KMS-11 (cell line): ENCODE measurements around the gene CACNB2.

Experiments
- H2AFZ ChIP-seq: fragments of 200-600 bp; sonication (generic); 2 replicates; pipeline ENCODE4 v1.6.1; 2016; ENCODE audit warnings: antibody characterized with exemption, mixed run types, low read depth
- H3K27ac ChIP-seq: fragments of 200-600 bp; sonication (generic); 2 replicates; pipeline ENCODE4 v1.6.1; 2016; ENCODE audit warnings: mild to moderate bottlenecking, mixed run types
- H3K27me3 ChIP-seq: fragments of 200-600 bp; sonication (generic); 2 replicates; pipeline ENCODE4 v1.6.1; 2017; ENCODE audit warnings: mild to moderate bottlenecking, low read depth, mixed run types, moderate library complexity; ENCODE audit not compliant: insufficient read depth
- H3K36me3 ChIP-seq: fragments of 200-600 bp; sonication (generic); 2 replicates; pipeline ENCODE4 v1.6.1; 2017; ENCODE audit warnings: mild to moderate bottlenecking, mixed run types; ENCODE audit not compliant: insufficient read depth
- H3K4me1 ChIP-seq: fragments of 200-600 bp; sonication (generic); 2 replicates; pipeline ENCODE4 v1.6.1; 2016; ENCODE audit warnings: mild to moderate bottlenecking, low read depth, mixed run types; ENCODE audit not compliant: poor library complexity, severe bottlenecking
- H3K4me2 ChIP-seq: fragments of 200-600 bp; sonication (generic); 2 replicates; pipeline ENCODE4 v1.7.0; 2016; ENCODE audit warnings: mild to moderate bottlenecking, mixed run types
- H3K4me3 ChIP-seq: fragments of 200-600 bp; sonication (generic); IDR thresholded peaks from 2 replicates; pipeline ENCODE4 v1.6.1; 2017; ENCODE audit warnings: low read depth, low read length, mixed read lengths; ENCODE audit not compliant: insufficient read depth
- H3K79me2 ChIP-seq: fragments of 200-600 bp; sonication (generic); 2 replicates; pipeline ENCODE4 v1.6.1; 2016; ENCODE audit warnings: low read depth, mixed run types; ENCODE audit not compliant: insufficient read depth
- H3K9ac ChIP-seq: fragments of 200-600 bp; sonication (generic); 2 replicates; pipeline ENCODE4 v1.6.1; 2016; ENCODE audit warnings: mild to moderate bottlenecking, mixed run types
- H4K20me1 ChIP-seq: fragments of 200-600 bp; sonication (generic); 2 replicates; pipeline ENCODE4 v1.6.1; 2016; ENCODE audit warnings: mild to moderate bottlenecking, mixed run types; ENCODE audit not compliant: insufficient read depth
- CTCF ChIP-seq: fragments of 200-600 bp; sonication (generic); conservative IDR thresholded peaks from 2 replicates; pipeline ENCODE4 v1.6.1; 2017; ENCODE audit warnings: low read depth, mild to moderate bottlenecking, antibody characterized with exemption, low read length, moderate library complexity, mixed read lengths

Gene CACNB2

GRCh38 chr10:18414061-18414460, 273.8 kb downstream of the CACNB2 start:
- Histone ChIP-seq H3K9ac (no peak overlapping the region), H3K4me3 (no peak overlapping the region), H3K27ac (no peak overlapping the region), H3K79me2 (no peaks in the 10 kb centered on the region), H4K20me1 (no peaks in the 10 kb centered on the region), H3K36me3 (no peaks in the 10 kb centered on the region), H2AFZ (no peak overlapping the region), H3K4me1 (no peaks in the 10 kb centered on the region), H3K27me3 (no peaks in the 10 kb centered on the region), H3K4me2 (no peak overlapping the region)
- no peak for TF ChIP-seq CTCF

- Histone ChIP-seq H2AFZ (no peak overlapping the region), H3K9ac (no peak overlapping the region), H3K27me3 (no peaks in the 10 kb centered on the region), H3K36me3 (no peaks in the 10 kb centered on the region), H3K79me2 (no peaks in the 10 kb centered on the region), H3K27ac (no peak overlapping the region), H3K4me1 (no peaks in the 10 kb centered on the region), H3K4me2 (no peak overlapping the region), H4K20me1 (no peaks in the 10 kb centered on the region), H3K4me3 (no peak overlapping the region)
- no peak for TF ChIP-seq CTCF
Measured at GRCh38 chr10:18417950-18418527, 277.8 kb downstream of the CACNB2 start.

GRCh38 chr10:18418541-18419215, 278.5 kb downstream of the CACNB2 start:
- Histone ChIP-seq H3K36me3 (no peaks in the 10 kb centered on the region), H2AFZ (no peak overlapping the region), H3K4me3 (no peak overlapping the region), H3K4me2 (no peak overlapping the region), H3K27ac (no peak overlapping the region), H3K27me3 (no peaks in the 10 kb centered on the region), H3K9ac (no peak overlapping the region), H3K79me2 (no peaks in the 10 kb centered on the region), H4K20me1 (no peaks in the 10 kb centered on the region), H3K4me1 (no peaks in the 10 kb centered on the region)
- TF ChIP-seq CTCF, result no peak

DNA sequence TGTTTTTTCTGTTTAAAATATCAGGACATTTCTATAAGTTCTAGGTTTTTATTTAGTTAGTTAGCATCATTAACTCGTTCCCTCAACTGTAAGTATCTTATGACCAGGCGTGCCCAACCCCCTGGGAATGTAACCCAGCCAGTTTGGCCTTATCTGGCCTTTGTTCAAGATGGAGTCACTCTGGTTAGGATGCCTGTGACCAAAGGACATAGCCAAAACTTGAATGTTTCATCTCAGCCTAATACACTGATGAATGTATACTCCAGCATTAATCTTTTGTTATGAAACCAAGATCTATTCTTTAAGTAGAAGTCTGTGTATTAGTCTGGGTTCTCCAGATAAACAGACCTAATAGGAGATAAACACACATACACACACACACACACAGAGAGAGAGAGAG, 279.7 kb downstream of the CACNB2 start:
- Histone ChIP-seq H2AFZ (no peak overlapping the region), H3K4me3 (no peak overlapping the region), H4K20me1 (no peaks in the 10 kb centered on the region), H3K27me3 (no peaks in the 10 kb centered on the region), H3K27ac (no peak overlapping the region), H3K4me1 (no peaks in the 10 kb centered on the region), H3K4me2 (no peak overlapping the region), H3K79me2 (no peaks in the 10 kb centered on the region), H3K9ac (no peak overlapping the region), H3K36me3 (no peaks in the 10 kb centered on the region)
- TF ChIP-seq CTCF, result no peak
